DMS114 treated with DMSO at 0.1 percent for 48 hours (cell line): ENCODE results near the gene OR2AT4.
"Not testable (repeated sequence)": the region's sequence is repeated elsewhere in the genome, so short reads cannot be mapped to it uniquely, and the experiment has no call there.

Experiments
- DNase-seq: peaks from one replicate; lab custom pipeline; 2025; ENCODE audit not compliant: unreplicated experiment; lab: John Stamatoyannopoulos, UW

Gene OR2AT4

GRCh38 chr11:75068993-75069392 lies 27.7 kb downstream of the OR2AT4 start:
- no peak for DNase-seq

GRCh38 chr11:75068559-75068958 lies 28.1 kb downstream of the OR2AT4 start:
- no peak for DNase-seq

GRCh38 chr11:75066061-75066460 lies 30.6 kb downstream of the OR2AT4 start:
- DNase-seq = no peak

- DNase-seq = no peak
These were observed 32.8 kb downstream of the OR2AT4 start for GRCh38 chr11:75063741-75064314.

GRCh38 chr11:75059299-75059698 lies 37.4 kb downstream of the OR2AT4 start:
- DNase-seq = no peak

GRCh38 chr11:75056814-75057213 lies 39.9 kb downstream of the OR2AT4 start:
- DNase-seq = no peak

GRCh38 chr11:75055511-75055910 lies 41.2 kb downstream of the OR2AT4 start:
- no peak for DNase-seq

- DNase-seq = no peak
These were observed 44.2 kb downstream of the OR2AT4 start for GRCh38 chr11:75052457-75052856.

GRCh38 chr11:75051043-75051442 lies 45.6 kb downstream of the OR2AT4 start:
- no peak for DNase-seq

GRCh38 chr11:75050516-75050915 lies 46.2 kb downstream of the OR2AT4 start:
- no peak for DNase-seq

- not testable (repeated sequence) for DNase-seq
These were observed 47.0 kb downstream of the OR2AT4 start for GRCh38 chr11:75049501-75050266.

- DNase-seq = no peak
These were observed 49.5 kb downstream of the OR2AT4 start for GRCh38 chr11:75047191-75047590.

GRCh38 chr11:75046668-75047067 lies 50.0 kb downstream of the OR2AT4 start:
- DNase-seq = not testable (repeated sequence)

- DNase-seq = not testable (repeated sequence)
These were observed 52.1 kb downstream of the OR2AT4 start for GRCh38 chr11:75044381-75045170.

- not testable (repeated sequence) for DNase-seq
These were observed 54.9 kb downstream of the OR2AT4 start for GRCh38 chr11:75041821-75042220.

- DNase-seq = no peak
These were observed 55.4 kb downstream of the OR2AT4 start for GRCh38 chr11:75041263-75041662.

- no peak for DNase-seq
These were observed 56.4 kb downstream of the OR2AT4 start for GRCh38 chr11:75040167-75040770.

GRCh38 chr11:75035911-75036565 lies 60.6 kb downstream of the OR2AT4 start:
- no peak for DNase-seq

GRCh38 chr11:75035256-75035655 lies 61.4 kb downstream of the OR2AT4 start:
- DNase-seq = no peak

GRCh38 chr11:75033916-75034315 lies 62.8 kb downstream of the OR2AT4 start:
- no peak for DNase-seq

GRCh38 chr11:75032550-75032935 lies 64.1 kb downstream of the OR2AT4 start:
- no peak for DNase-seq
